HG03280 (cell line): ENCODE results near the gene ZDHHC1.
"Not testable (repeated sequence)": the region's sequence is repeated elsewhere in the genome, so short reads cannot be mapped to it uniquely, and the experiment has no call there.

Source experiments
- ATAC-seq: cut with Tn5 transposase; IDR thresholded peaks from one replicate; pipeline ENCODE4 v1.9.1; 2021; ENCODE audit warnings: mild to moderate bottlenecking, moderate library complexity; ENCODE audit not compliant: unreplicated experiment

The ZDHHC1 gene

GRCh38 chr16:67431775-67432505 lies 15.7 kb upstream of the ZDHHC1 start:
- ATAC-seq = no peak

- no peak for ATAC-seq
Observed at GRCh38 chr16:67430977-67431774, 14.9 kb upstream of the ZDHHC1 start, which contains the start of gene HSD11B2. HSD11B2 (plus strand) TSS chr16:67431121; CDS start chr16:67431249, 128 bp downstream.

- no peak for ATAC-seq
Observed at GRCh38 chr16:67430504-67430976, 14.3 kb upstream of the ZDHHC1 start.

- ATAC-seq = no peak
Observed at GRCh38 chr16:67429799-67430503, 13.7 kb upstream of the ZDHHC1 start.

- ATAC-seq = no peak
Observed at GRCh38 chr16:67429053-67429798, 12.9 kb upstream of the ZDHHC1 start.

GRCh38 chr16:67428146-67428731 lies 12.0 kb upstream of the ZDHHC1 start:
- no peak for ATAC-seq

- no peak for ATAC-seq
Observed at GRCh38 chr16:67426950-67427349, 10.7 kb upstream of the ZDHHC1 start.

GRCh38 chr16:67426022-67426421 lies 9.7 kb upstream of the ZDHHC1 start:
- no peak for ATAC-seq

GRCh38 chr16:67425580-67425979 lies 9.3 kb upstream of the ZDHHC1 start:
- ATAC-seq = no peak

- ATAC-seq = no peak
Observed at GRCh38 chr16:67425061-67425460, 8.8 kb upstream of the ZDHHC1 start.

- ATAC-seq = no peak
Observed at GRCh38 chr16:67424261-67424615, 8.0 kb upstream of the ZDHHC1 start.

- ATAC-seq = no peak
Observed at GRCh38 chr16:67423611-67424260, 7.5 kb upstream of the ZDHHC1 start.

GRCh38 chr16:67423015-67423414 lies 6.7 kb upstream of the ZDHHC1 start:
- ATAC-seq = no peak

GRCh38 chr16:67421030-67421429 lies 4.8 kb upstream of the ZDHHC1 start:
- no peak for ATAC-seq

GRCh38 chr16:67419931-67420330 lies 3.7 kb upstream of the ZDHHC1 start:
- ATAC-seq = no peak

GRCh38 chr16:67419502-67419901 lies 3.2 kb upstream of the ZDHHC1 start:
- ATAC-seq = no peak

- no peak for ATAC-seq
Observed at GRCh38 chr16:67417333-67418061, 1.2 kb upstream of the ZDHHC1 start.

- not testable (repeated sequence) for ATAC-seq
Observed at GRCh38 chr16:67415421-67415820, 856 bp downstream of the ZDHHC1 start.
